ENCODE data around the gene SPRR2E. TPM values are rescaled to one million over a fixed set of nuclear protein-coding genes. Genes with fewer than 3 reads are reported as not detected.
"Not testable (repeated sequence)": the region's sequence is repeated elsewhere in the genome, so short reads cannot be mapped to it uniquely, and the experiment has no call there.

SPRR2E gene
- not detected for total RNA-seq (ENCODE audit: unreplicated experiment)
- long read RNA-seq, result 0 reads

DNA sequence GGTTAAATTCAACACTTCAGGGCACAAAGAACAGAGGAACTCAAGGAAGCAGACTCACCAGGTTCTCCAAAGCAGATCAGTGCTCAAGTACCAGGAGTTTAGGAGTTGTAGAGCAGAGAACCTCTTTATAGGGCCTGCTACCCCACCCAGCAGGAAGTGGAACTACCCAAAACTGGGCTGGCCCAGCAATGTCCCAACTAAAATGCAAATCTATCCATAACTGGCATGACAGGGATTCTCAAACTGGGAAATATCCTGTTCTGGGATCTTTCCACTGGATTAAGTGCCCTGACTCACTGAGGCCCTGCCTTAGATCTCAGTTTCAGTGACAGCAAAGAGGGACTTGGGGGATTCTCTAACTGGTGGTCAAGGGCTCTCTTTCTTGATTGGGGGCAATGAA is at the start of gene SPRR2E:
SPRR2E (minus strand) TSS at position 101 of the 400 bp plus-strand sequence. CDS start 775 bp downstream, outside the sequence.
- TF ChIP-seq, protein P1, sequence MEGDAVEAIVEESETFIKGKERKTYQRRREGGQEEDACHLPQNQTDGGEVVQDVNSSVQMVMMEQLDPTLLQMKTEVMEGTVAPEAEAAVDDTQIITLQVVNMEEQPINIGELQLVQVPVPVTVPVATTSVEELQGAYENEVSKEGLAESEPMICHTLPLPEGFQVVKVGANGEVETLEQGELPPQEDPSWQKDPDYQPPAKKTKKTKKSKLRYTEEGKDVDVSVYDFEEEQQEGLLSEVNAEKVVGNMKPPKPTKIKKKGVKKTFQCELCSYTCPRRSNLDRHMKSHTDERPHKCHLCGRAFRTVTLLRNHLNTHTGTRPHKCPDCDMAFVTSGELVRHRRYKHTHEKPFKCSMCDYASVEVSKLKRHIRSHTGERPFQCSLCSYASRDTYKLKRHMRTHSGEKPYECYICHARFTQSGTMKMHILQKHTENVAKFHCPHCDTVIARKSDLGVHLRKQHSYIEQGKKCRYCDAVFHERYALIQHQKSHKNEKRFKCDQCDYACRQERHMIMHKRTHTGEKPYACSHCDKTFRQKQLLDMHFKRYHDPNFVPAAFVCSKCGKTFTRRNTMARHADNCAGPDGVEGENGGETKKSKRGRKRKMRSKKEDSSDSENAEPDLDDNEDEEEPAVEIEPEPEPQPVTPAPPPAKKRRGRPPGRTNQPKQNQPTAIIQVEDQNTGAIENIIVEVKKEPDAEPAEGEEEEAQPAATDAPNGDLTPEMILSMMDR (IDR thresholded peaks at IDR 0.05; ENCODE audit: partially characterized antibody, unreplicated experiment), result no peak
- H3K4me1 Mint-ChIP-seq (ENCODE audit: low read depth, unreplicated experiment), result no peaks in the 10 kb centered on the region
- no peaks in the 10 kb centered on the region for H3K9me3 Mint-ChIP-seq (ENCODE audit: unreplicated experiment)
- no peak within 1 kb of the TSS for H3K27ac Mint-ChIP-seq (ENCODE audit: unreplicated experiment)
- DNase-seq, result no peak
- H3K27me3 Mint-ChIP-seq (ENCODE audit: unreplicated experiment), result peaks cover 4% of the 10 kb centered on the region
- H3K36me3 Mint-ChIP-seq (ENCODE audit: unreplicated experiment), result no peaks in the 10 kb centered on the region
- no peak within 1 kb of the TSS for H3K4me3 Mint-ChIP-seq (ENCODE audit: unreplicated experiment)

DNA sequence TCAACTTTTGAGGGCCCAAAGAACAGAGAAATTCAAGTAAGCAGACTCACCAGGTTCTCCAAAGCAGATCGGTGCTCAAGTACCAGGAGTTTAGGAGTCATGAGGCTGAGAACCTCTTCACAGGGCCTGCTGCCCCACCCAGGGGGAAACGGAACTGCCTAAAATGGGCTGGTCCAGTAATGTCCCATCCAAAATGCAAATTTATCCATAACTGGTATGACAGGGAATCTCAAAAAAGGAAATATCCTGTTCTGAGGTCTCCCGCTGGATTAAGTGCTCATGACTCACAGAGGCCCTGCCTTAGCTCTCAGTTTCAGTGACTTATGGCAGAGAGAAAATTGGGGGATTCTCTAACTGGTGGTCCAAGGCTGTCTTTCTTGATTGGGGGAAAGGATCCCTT is 47.1 kb upstream of the SPRR2E start:
- TF ChIP-seq, protein P1 (IDR thresholded peaks at IDR 0.05; ENCODE audit: partially characterized antibody, unreplicated experiment), result no peak
- no peaks in the 10 kb centered on the region for H3K9me3 Mint-ChIP-seq (ENCODE audit: unreplicated experiment)
- no peak for DNase-seq

DNA sequence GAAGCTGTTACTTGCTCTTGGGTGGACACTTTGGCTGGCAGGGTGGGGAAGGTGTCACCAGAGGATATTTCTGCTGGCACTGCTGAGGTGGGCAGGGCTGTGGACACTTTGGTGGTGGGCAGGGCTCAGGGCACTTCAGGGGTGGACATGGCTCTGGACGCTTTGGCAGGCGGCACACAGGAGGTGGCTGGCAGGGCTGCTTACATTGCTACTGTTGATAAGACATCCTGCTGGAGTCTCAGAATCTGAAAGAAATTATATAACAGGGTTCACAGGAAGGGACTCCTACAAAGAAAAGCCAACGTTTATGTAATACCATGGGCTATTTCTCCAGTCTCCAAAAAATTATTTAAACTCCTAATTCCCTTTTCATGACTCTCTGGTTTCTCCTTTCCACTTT is 46.2 kb upstream of the SPRR2E start:
- Mint-ChIP-seq H3K27me3 (ENCODE audit: unreplicated experiment) (no peaks in the 10 kb centered on the region), H3K4me1 (ENCODE audit: low read depth, unreplicated experiment) (no peaks in the 10 kb centered on the region), H3K9me3 (ENCODE audit: unreplicated experiment) (no peaks in the 10 kb centered on the region), H3K27ac (ENCODE audit: unreplicated experiment) (no peak overlapping the region), H3K36me3 (ENCODE audit: unreplicated experiment) (no peaks in the 10 kb centered on the region), H3K4me3 (ENCODE audit: unreplicated experiment) (no peak overlapping the region)
- DNase-seq, result no peak
- TF ChIP-seq, protein P1 (IDR thresholded peaks at IDR 0.05; ENCODE audit: partially characterized antibody, unreplicated experiment), result no peak

More for the DNA sequence above, 47.1 kb upstream of the SPRR2E start:
- Mint-ChIP-seq H3K4me3 (ENCODE audit: unreplicated experiment) (no peak overlapping the region), H3K4me1 (ENCODE audit: low read depth, unreplicated experiment) (no peaks in the 10 kb centered on the region), H3K27ac (ENCODE audit: unreplicated experiment) (no peak overlapping the region), H3K36me3 (ENCODE audit: unreplicated experiment) (no peaks in the 10 kb centered on the region), H3K27me3 (ENCODE audit: unreplicated experiment) (no peaks in the 10 kb centered on the region)

DNA sequence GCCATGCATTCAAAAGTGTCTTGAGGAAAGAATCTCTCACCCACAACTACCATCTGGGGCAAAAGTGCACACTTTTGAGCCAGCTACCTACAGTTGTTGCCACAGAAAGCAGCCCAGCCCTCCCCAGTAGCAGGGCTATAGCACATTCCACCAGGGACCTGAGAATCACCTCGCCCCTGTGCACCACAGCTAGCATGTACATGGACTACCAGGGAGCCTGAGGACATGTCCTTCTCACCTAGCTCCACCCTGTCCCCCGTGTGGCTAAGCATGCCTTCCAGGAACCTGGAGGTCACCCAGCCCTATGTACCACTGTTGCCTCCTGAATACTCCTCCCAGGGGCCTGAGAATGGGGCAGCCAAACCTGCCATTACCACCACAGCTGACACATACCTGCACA is 39.4 kb upstream of the SPRR2E start:
- Mint-ChIP-seq H3K4me1 (ENCODE audit: low read depth, unreplicated experiment) (no peaks in the 10 kb centered on the region), H3K27me3 (ENCODE audit: unreplicated experiment) (no peaks in the 10 kb centered on the region), H3K4me3 (ENCODE audit: unreplicated experiment) (no peak overlapping the region), H3K27ac (ENCODE audit: unreplicated experiment) (no peak overlapping the region), H3K9me3 (ENCODE audit: unreplicated experiment) (peaks cover 3% of the 10 kb centered on the region), H3K36me3 (ENCODE audit: unreplicated experiment) (no peaks in the 10 kb centered on the region)
- TF ChIP-seq, protein P1 (IDR thresholded peaks at IDR 0.05; ENCODE audit: partially characterized antibody, unreplicated experiment), result no peak
- DNase-seq, result no peak

DNA sequence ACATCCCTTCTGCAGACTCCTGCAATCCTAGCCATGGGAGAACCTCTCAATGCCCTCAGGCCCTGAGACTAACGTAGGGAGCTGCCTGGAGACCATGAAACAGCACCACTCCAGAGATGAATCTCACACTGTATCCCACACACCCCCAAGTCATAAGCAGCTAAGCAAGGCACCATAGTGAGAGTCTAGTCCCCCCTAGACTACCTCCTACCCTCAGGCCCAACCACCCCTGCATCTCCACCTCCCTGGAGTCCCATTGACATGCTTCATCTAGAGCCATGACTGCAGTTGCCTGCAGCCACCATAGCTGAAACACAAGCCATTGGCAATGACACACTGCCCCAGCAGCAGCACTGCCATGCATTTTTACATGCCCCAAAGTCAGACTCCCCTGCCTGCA is 38.9 kb upstream of the SPRR2E start:
- no peaks in the 10 kb centered on the region for H3K27me3 Mint-ChIP-seq (ENCODE audit: unreplicated experiment)
- no peak overlapping the region for H3K4me3 Mint-ChIP-seq (ENCODE audit: unreplicated experiment)
- H3K4me1 Mint-ChIP-seq (ENCODE audit: low read depth, unreplicated experiment), result no peaks in the 10 kb centered on the region
- no peak overlapping the region for H3K27ac Mint-ChIP-seq (ENCODE audit: unreplicated experiment)
- H3K9me3 Mint-ChIP-seq (ENCODE audit: unreplicated experiment), result peaks cover 3% of the 10 kb centered on the region
- DNase-seq, result no peak
- TF ChIP-seq, protein P1 (IDR thresholded peaks at IDR 0.05; ENCODE audit: partially characterized antibody, unreplicated experiment), result no peak
- no peaks in the 10 kb centered on the region for H3K36me3 Mint-ChIP-seq (ENCODE audit: unreplicated experiment)

DNA sequence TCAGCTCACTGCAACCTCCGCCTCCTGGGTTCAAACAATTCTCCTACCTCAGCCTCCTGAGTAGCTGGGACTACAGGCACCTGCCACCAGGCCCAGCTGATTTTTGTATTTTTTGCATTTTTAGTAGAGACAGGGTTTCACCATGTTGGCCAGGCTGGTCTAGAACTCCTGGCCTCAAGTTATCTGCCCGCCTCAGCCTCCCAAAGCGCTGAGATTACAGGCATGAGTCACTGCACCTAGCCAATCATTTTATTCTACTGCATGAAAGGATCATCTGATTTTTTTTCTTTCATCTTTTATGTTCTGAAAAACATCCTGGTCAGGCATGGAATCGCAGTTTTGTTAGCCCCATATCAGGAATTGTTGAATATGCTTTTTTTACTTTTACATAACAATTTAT is 34.4 kb upstream of the SPRR2E start:
- H3K27ac Mint-ChIP-seq (ENCODE audit: unreplicated experiment); H3K4me1 Mint-ChIP-seq (ENCODE audit: low read depth, unreplicated experiment); H3K27me3 Mint-ChIP-seq (ENCODE audit: unreplicated experiment); H3K9me3 Mint-ChIP-seq (ENCODE audit: unreplicated experiment); DNase-seq; H3K4me3 Mint-ChIP-seq (ENCODE audit: unreplicated experiment): not testable (repeated sequence)
- peaks cover 21% of the 10 kb centered on the region for H3K36me3 Mint-ChIP-seq (ENCODE audit: unreplicated experiment)
